Stimulated activated CD8-positive, alpha-beta memory T cell treated with anti-CD3 and anti-CD28 coated beads, Interleukin-12 subunit alpha, Interleukin-12 subunit beta, amount 100 ng/mL, for 1 hour (primary cell): ENCODE measurements around the gene CD36.

Experiments used
- DNase-seq: peaks from one replicate; pipeline ENCODE4 v3.0.0-alpha.2; 2020; ENCODE audit warnings: low read depth

Gene CD36

GRCh38 chr7:80629023-80629422 is 9.4 kb upstream of the CD36 start:
- DNase-seq: no peak

- no peak for DNase-seq
Observed at GRCh38 chr7:80630608-80631405, 7.6 kb upstream of the CD36 start.

GRCh38 chr7:80631421-80631820 is 7.0 kb upstream of the CD36 start:
- no peak for DNase-seq

- no peak for DNase-seq
Observed at GRCh38 chr7:80632139-80632538, 6.3 kb upstream of the CD36 start.

- DNase-seq: no peak
Observed at GRCh38 chr7:80632819-80633218, 5.6 kb upstream of the CD36 start.

GRCh38 chr7:80634505-80634904 is 3.9 kb upstream of the CD36 start:
- no peak for DNase-seq

- DNase-seq: no peak
Observed at GRCh38 chr7:80635533-80635932, 2.9 kb upstream of the CD36 start.

GRCh38 chr7:80635998-80636397 is 2.4 kb upstream of the CD36 start:
- DNase-seq: no peak

- DNase-seq: no peak
Observed at GRCh38 chr7:80636709-80637108, 1.7 kb upstream of the CD36 start.

- no peak for DNase-seq
Observed at GRCh38 chr7:80637454-80637853, 988 bp upstream of the CD36 start.

GRCh38 chr7:80639011-80639410 is 569 bp downstream of the CD36 start:
- DNase-seq: no peak

- no peak for DNase-seq
Observed at GRCh38 chr7:80640846-80641245, 2.4 kb downstream of the CD36 start.

GRCh38 chr7:80641548-80641947 is 3.1 kb downstream of the CD36 start:
- DNase-seq: no peak

GRCh38 chr7:80642871-80643270 is 4.4 kb downstream of the CD36 start:
- no peak for DNase-seq

- DNase-seq: no peak
Observed at GRCh38 chr7:80643336-80643915, 5.0 kb downstream of the CD36 start.

- no peak for DNase-seq
Observed at GRCh38 chr7:80644054-80644453, 5.6 kb downstream of the CD36 start.

GRCh38 chr7:80646083-80646865 is 7.8 kb downstream of the CD36 start:
- no peak for DNase-seq

GRCh38 chr7:80647436-80647835 is 9.0 kb downstream of the CD36 start:
- no peak for DNase-seq

GRCh38 chr7:80648031-80648600 is 9.7 kb downstream of the CD36 start:
- no peak for DNase-seq

GRCh38 chr7:80649011-80649410 is 10.6 kb downstream of the CD36 start:
- DNase-seq: no peak

- DNase-seq: no peak
Observed at GRCh38 chr7:80650030-80650429, 11.6 kb downstream of the CD36 start.

- no peak for DNase-seq
Observed at GRCh38 chr7:80651471-80651870, 13.0 kb downstream of the CD36 start.

GRCh38 chr7:80653244-80653643 is 14.8 kb downstream of the CD36 start:
- DNase-seq: no peak
